Activated CD8-positive, alpha-beta T cell treated with anti-CD3 and anti-CD28 coated beads, Interleukin-2, amount 10 ng/mL, durations not matched to agents 7 days and 5 days (primary cell): Measurements from ENCODE around the gene RBM10. TPM values are rescaled to one million over a fixed set of nuclear protein-coding genes. Genes with fewer than 3 reads are reported as not detected.

Experiments
- ATAC-seq: fragments of 150-1000 bp; cut with Tn5 transposase; one replicate; pipeline ENCODE4 v1.10.0; 2021; ENCODE audit warnings: moderate library complexity
- CTCF ChIA-PET: fragments of 350-600 bp; sonication (Branson Sonifier 250); formaldehyde crosslinking; loops from one replicate; lab custom pipeline; 2021; ENCODE audit warnings: antibody characterized with exemption; lab: Charles Lee
- POLR2A ChIA-PET: fragments of 350-600 bp; sonication (Branson Sonifier 250); formaldehyde crosslinking; loops from one replicate; lab custom pipeline; 2021; ENCODE audit warnings: antibody characterized with exemption; lab: Charles Lee
- DNase-seq: peaks from one replicate; pipeline ENCODE4 v3.0.0-alpha.2; 2020
- H3K27ac Mint-ChIP-seq: one replicate; pipeline ENCODE4 v1.8.0; 2021; ENCODE audit warnings: mild to moderate bottlenecking, mixed read lengths
- H3K27me3 Mint-ChIP-seq: one replicate; pipeline ENCODE4 v1.8.0; 2021; ENCODE audit warnings: low read depth, mixed read lengths
- H3K36me3 Mint-ChIP-seq: one replicate; pipeline ENCODE4 v1.8.0; 2021; ENCODE audit warnings: low read depth, mixed read lengths
- H3K4me1 Mint-ChIP-seq: one replicate; pipeline ENCODE4 v1.8.0; 2021; ENCODE audit warnings: low read depth, mixed read lengths
- H3K4me3 Mint-ChIP-seq: one replicate; pipeline ENCODE4 v1.8.0; 2021; ENCODE audit warnings: mild to moderate bottlenecking, mixed read lengths
- H3K9me3 Mint-ChIP-seq: one replicate; pipeline ENCODE4 v1.8.0; 2022; ENCODE audit warnings: mixed read lengths; ENCODE audit not compliant: insufficient read depth
- total RNA-seq, 2 experiments: library from RNA; stranded (reverse); gene quantifications; one replicate each; pipeline ENCODE4 v1.2.3, GENCODE V29; 2021

Gene RBM10
- total RNA-seq, 2 experiments from 2014 or later: 62.2 to 64.1 TPM

DNA sequence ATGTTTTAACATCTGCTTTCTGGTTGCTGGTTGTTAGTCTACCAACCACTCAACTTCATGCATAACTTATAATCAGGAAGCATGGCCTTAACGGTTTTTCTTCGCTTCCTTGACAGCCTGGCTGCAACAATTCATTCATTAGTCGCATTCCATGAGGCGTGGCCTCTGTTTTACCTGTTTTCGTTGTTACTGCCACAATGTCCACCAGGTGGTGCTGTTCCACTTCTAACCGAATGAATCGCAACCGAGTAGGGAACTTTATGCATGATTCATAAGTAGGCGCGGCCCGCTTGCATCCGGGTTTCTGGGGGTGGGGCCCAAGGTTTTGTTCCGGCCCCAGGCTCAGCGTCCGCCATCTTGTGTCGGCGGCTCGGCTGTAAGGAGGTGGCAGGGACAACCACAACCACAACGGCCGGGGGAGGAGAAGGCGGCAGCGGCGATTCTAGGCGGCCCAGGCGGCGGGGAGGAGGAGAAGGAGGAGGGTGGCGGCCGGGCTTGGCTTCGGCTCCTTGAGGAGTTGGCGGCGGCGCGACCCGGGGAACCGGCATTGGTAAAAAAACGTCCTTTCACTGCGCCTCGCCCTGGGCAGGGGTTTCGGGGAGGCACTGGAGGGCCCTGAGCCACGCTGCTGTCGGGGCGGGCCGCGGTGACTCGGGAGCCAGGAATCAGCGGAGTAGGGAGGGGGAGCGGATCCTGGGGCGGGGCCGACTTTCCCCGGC, 48.6 kb downstream of the RBM10 start, which contains the start of gene UBA1:
UBA1 (plus strand) TSS at position 355 of the 719 bp plus-strand sequence. CDS start 4,974 bp downstream, outside the sequence.
- peak; percentile 95 for DNase-seq
- H3K36me3 Mint-ChIP-seq: peaks cover 35% of the 10 kb centered on the region
- CTCF ChIA-PET: interaction anchor here (1.1 to 3.5 kb wide), 3 partner anchors 24 to 194 kb away, joined by 3 to 15 read pairs (median 4); no protein-coding TSS in a partner anchor
- H3K4me1 Mint-ChIP-seq: peaks cover 44% of the 10 kb centered on the region
- H3K27me3 Mint-ChIP-seq: no peaks in the 10 kb centered on the region
- POLR2A ChIA-PET: interaction anchor here (0.9 to 1.0 kb wide), 3 partner anchors 24 to 191 kb away, joined by 4 to 6 read pairs (median 5); partner anchors contain the start of genes NDUFB11 and RBM10
- no peaks in the 10 kb centered on the region for H3K9me3 Mint-ChIP-seq
- peak within 1 kb of the TSS; percentile 94 for H3K4me3 Mint-ChIP-seq
- ATAC-seq: peak; percentile 79
- H3K27ac Mint-ChIP-seq: peak within 1 kb of the TSS; percentile 98

DNA sequence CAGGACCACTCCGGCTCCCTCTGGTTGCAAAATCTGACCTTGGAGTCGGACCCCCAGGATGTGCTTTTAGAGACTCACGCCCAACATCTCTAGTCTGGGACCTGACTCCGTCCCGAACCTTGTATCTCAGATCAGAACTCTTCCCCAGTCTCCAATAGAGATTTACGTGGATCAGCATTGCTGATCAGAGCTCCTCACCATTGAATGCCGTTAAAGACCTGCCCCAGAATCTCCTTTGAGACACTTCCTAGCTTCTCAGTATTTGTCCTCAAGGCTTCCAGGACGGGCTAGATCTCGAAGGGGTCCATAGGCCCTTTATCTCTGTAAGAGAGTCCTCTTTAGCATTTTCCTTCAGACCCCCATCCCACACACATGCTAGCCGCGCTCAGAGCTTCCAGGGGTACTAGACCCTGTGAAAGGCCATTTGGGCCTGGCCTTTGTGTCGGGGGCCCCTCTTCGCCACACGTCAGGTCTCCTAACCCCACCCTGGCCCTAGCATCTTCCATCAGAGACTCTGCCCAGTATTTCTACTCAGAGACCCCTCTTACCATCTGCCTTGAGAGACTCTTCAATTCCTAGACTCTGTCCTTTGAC, 49.3 kb downstream of the RBM10 start:
- no peak for DNase-seq
- H3K36me3 Mint-ChIP-seq: peaks cover 42% of the 10 kb centered on the region
- ChIA-PET POLR2A (interaction anchor here (0.9 to 1.0 kb wide), 3 partner anchors 24 to 190 kb away, joined by 4 to 6 read pairs (median 5); partner anchors contain the start of genes NDUFB11 and RBM10), CTCF (interaction anchor here (1.1 to 3.5 kb wide), 3 partner anchors 23 to 193 kb away, joined by 3 to 15 read pairs (median 4); no protein-coding TSS in a partner anchor)
- H3K9me3 Mint-ChIP-seq: no peaks in the 10 kb centered on the region
- H3K27ac Mint-ChIP-seq: peak overlapping the region; percentile 98
- no peak for ATAC-seq
- peak overlapping the region; percentile 94 for H3K4me3 Mint-ChIP-seq
- no peaks in the 10 kb centered on the region for H3K27me3 Mint-ChIP-seq
- peaks cover 44% of the 10 kb centered on the region for H3K4me1 Mint-ChIP-seq

DNA sequence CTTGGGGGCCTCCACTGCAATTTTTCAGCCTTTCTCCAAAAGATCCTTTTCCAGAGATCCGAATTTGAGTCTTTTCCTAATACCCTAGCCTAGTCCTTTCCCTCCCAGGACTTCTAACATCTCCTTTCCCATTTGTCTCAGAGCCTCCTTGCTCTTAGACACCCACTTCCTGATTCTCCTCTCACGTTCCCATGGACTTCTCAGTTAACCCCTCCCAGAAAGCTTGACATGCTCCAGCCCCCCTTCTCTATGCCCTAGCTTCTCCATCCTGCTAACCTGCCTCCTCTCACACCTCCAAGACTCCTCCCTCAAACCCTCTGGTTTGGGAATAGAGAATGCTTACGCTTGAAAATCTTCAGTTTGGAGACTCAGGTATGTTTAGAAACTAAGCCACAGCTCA, 51.1 kb downstream of the RBM10 start:
- no peak for ATAC-seq
- CTCF ChIA-PET: interaction anchor here (3.5 kb wide), 1 partner anchor 188 kb away, joined by 15 read pairs; no protein-coding TSS in a partner anchor
- Mint-ChIP-seq H3K27ac (peak overlapping the region; percentile 75), H3K27me3 (no peaks in the 10 kb centered on the region), H3K9me3 (no peaks in the 10 kb centered on the region), H3K36me3 (peaks cover 52% of the 10 kb centered on the region), H3K4me1 (peaks cover 39% of the 10 kb centered on the region), H3K4me3 (peak overlapping the region; percentile 94)
- POLR2A ChIA-PET: no interaction called here
- DNase-seq: no peak

DNA sequence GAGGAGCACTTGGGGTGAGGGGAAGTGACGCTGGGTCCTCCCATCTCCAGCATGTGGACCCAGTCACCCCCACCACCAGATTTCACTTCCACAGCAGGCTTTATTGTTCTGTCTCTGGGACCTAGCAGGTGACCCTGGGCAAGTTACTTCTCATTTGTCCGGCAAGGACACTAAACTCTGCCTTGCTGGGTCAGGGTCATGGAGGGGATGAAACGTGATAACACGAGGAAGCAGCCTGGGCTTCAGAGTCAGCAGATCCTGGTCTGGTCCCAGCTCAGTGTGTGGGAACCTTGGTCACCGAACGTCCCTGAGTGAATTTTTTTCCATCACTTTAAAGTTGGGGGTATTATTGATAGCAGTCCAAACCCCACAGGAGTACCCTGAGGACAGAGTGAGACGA, 52.5 kb downstream of the RBM10 start:
- Mint-ChIP-seq H3K27ac (no peak overlapping the region), H3K9me3 (no peaks in the 10 kb centered on the region), H3K36me3 (peaks cover 64% of the 10 kb centered on the region), H3K4me3 (no peak overlapping the region), H3K4me1 (peaks cover 37% of the 10 kb centered on the region), H3K27me3 (no peaks in the 10 kb centered on the region)
- ChIA-PET POLR2A (no interaction called here), CTCF (no interaction called here)
- DNase-seq: no peak
- ATAC-seq: no peak

- ATAC-seq (no peak), DNase-seq (no peak)
- ChIA-PET POLR2A (no interaction called here), CTCF (no interaction called here)
- H3K4me3 Mint-ChIP-seq: no peak overlapping the region
- H3K9me3 Mint-ChIP-seq: no peaks in the 10 kb centered on the region
- no peak overlapping the region for H3K27ac Mint-ChIP-seq
- H3K27me3 Mint-ChIP-seq: no peaks in the 10 kb centered on the region
- H3K36me3 Mint-ChIP-seq: peaks cover 66% of the 10 kb centered on the region
- H3K4me1 Mint-ChIP-seq: peaks cover 32% of the 10 kb centered on the region
These were observed 53.1 kb downstream of the RBM10 start for GRCh38 chrX:47198026-47198686.

- Mint-ChIP-seq H3K27ac (no peak overlapping the region), H3K27me3 (no peaks in the 10 kb centered on the region), H3K4me3 (no peak overlapping the region), H3K9me3 (no peaks in the 10 kb centered on the region), H3K4me1 (peaks cover 29% of the 10 kb centered on the region), H3K36me3 (peaks cover 68% of the 10 kb centered on the region)
- POLR2A ChIA-PET: no interaction called here
- no peak for ATAC-seq
- CTCF ChIA-PET: no interaction called here
- no peak for DNase-seq
These were observed 53.7 kb downstream of the RBM10 start for GRCh38 chrX:47198687-47199080.

GRCh38 chrX:47199286-47199685, 54.3 kb downstream of the RBM10 start:
- H3K27ac Mint-ChIP-seq: no peak overlapping the region
- H3K4me3 Mint-ChIP-seq: no peak overlapping the region
- H3K9me3 Mint-ChIP-seq: no peaks in the 10 kb centered on the region
- ChIA-PET POLR2A (no interaction called here), CTCF (no interaction called here)
- H3K4me1 Mint-ChIP-seq: peaks cover 29% of the 10 kb centered on the region
- no peaks in the 10 kb centered on the region for H3K27me3 Mint-ChIP-seq
- peaks cover 66% of the 10 kb centered on the region for H3K36me3 Mint-ChIP-seq
- ATAC-seq: no peak
- DNase-seq: no peak

DNA sequence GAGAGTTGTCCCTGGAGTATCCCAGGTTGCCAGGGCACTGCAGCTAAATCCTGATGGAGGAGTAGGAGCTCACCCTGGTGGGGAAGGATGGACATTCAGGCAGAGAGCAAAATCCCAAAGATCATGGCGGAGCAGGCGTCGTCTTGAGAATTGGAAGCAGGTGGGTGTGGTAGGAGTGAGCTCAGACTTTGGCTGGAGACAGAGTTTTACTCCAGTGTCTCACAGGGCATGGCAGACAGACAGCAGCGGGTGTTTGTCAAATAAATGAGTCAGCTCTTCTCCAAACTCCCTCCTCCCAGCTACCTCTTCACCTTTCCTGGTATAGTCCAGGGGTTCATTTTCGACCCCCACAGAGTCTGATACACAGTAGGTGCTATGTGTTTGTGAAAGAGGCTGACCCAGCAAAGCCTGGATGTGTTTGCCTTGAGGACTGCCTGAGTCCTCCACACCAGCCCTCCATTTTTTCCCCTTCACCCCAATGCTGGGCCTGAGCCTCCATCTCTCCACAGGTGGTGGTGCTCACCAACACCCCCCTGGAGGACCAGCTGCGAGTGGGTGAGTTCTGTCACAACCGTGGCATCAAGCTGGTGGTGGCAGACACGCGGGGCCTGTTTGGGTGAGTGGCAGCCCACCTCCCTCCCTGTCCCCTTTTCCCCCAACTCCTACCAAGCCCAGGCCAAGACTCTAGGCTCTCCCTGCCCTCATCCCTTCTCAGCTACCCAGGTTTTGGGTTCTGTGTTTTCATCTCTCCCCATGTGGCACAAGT, 55.5 kb downstream of the RBM10 start:
- no peaks in the 10 kb centered on the region for H3K9me3 Mint-ChIP-seq
- DNase-seq: no peak
- H3K4me1 Mint-ChIP-seq: peaks cover 23% of the 10 kb centered on the region
- peaks cover 62% of the 10 kb centered on the region for H3K36me3 Mint-ChIP-seq
- ATAC-seq: no peak
- no peak overlapping the region for H3K4me3 Mint-ChIP-seq
- no peak overlapping the region for H3K27ac Mint-ChIP-seq
- CTCF ChIA-PET: no interaction called here
- POLR2A ChIA-PET: no interaction called here
- no peaks in the 10 kb centered on the region for H3K27me3 Mint-ChIP-seq

DNA sequence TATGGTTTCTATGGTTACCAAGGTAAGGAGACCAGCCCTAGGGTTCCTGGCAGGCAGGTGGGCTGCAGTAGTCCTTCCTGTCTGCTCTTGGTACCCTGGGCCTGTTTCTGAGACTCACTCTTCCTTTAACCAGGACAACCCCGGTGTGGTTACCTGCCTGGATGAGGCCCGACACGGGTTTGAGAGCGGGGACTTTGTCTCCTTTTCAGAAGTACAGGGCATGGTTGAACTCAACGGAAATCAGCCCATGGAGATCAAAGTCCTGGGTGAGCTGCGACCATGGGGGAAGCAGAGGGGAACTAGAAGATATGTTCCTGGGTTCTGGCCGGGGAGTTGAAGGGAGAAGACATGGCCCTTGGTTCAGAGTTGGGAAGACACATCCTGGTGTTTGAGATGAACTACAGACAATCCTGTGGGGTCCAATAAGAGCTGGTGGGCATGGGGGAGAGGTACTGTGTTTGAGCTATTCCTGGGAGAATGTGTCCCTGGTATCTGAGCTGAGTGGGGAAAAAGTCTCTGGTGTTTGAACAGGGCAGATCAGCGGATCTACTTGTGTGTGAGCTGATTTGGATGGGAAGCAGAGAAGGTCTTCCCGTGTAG, 56.4 kb downstream of the RBM10 start:
- CTCF ChIA-PET: no interaction called here
- POLR2A ChIA-PET: no interaction called here
- DNase-seq: no peak
- Mint-ChIP-seq H3K27me3 (no peaks in the 10 kb centered on the region), H3K27ac (peak overlapping the region; percentile 39), H3K36me3 (peaks cover 58% of the 10 kb centered on the region), H3K4me3 (no peak overlapping the region), H3K9me3 (no peaks in the 10 kb centered on the region), H3K4me1 (peaks cover 15% of the 10 kb centered on the region)
- no peak for ATAC-seq

- Mint-ChIP-seq H3K27ac (no peak overlapping the region), H3K27me3 (no peaks in the 10 kb centered on the region), H3K4me3 (no peak overlapping the region), H3K36me3 (peaks cover 58% of the 10 kb centered on the region), H3K9me3 (no peaks in the 10 kb centered on the region), H3K4me1 (peaks cover 6% of the 10 kb centered on the region)
- ChIA-PET POLR2A (no interaction called here), CTCF (no interaction called here)
- ATAC-seq (no peak), DNase-seq (no peak)
These were observed 57.3 kb downstream of the RBM10 start for GRCh38 chrX:47202316-47202715.

GRCh38 chrX:47202877-47203276, 57.9 kb downstream of the RBM10 start:
- no peak overlapping the region for H3K4me3 Mint-ChIP-seq
- H3K36me3 Mint-ChIP-seq: peaks cover 58% of the 10 kb centered on the region
- H3K4me1 Mint-ChIP-seq: peaks cover 2% of the 10 kb centered on the region
- no peaks in the 10 kb centered on the region for H3K9me3 Mint-ChIP-seq
- CTCF ChIA-PET: no interaction called here
- ATAC-seq (no peak), DNase-seq (no peak)
- H3K27me3 Mint-ChIP-seq: no peaks in the 10 kb centered on the region
- POLR2A ChIA-PET: no interaction called here
- H3K27ac Mint-ChIP-seq: no peak overlapping the region
